Mammary microvascular endothelial cell (primary cell): Measurements from ENCODE around the gene SCARB1. TPM values are rescaled to one million over a fixed set of nuclear protein-coding genes. Genes with fewer than 3 reads are reported as not detected.

ENCODE experiments used
- total RNA-seq: library from RNA; depleted of rRNA; stranded (reverse); fragments of >200 nt; gene quantifications from 2 replicates; pipeline ENCODE4 v1.2.3, GENCODE V29; 2015

SCARB1 gene
- 47.4 and 50.2 TPM in 2 replicates for total RNA-seq

GRCh38 chr12:124863416-124864325, at the start of gene SCARB1:
SCARB1 (minus strand) TSS chr12:124863864; CDS start chr12:124863720, 144 bp downstream.

Other genes starting within 250 kb of the SCARB1 start
- 1,375 and 1,442 TPM in 2 replicates for gene UBC, start 50.8 kb upstream of the SCARB1 start, total RNA-seq
- gene DHX37, start 125.3 kb upstream of the SCARB1 start, total RNA-seq, result 20.2 and 23.2 TPM in 2 replicates
- gene BRI3BP, start 129.8 kb upstream of the SCARB1 start, total RNA-seq, result 5.2 and 6.9 TPM in 2 replicates
- gene AACS, start 201.6 kb upstream of the SCARB1 start, total RNA-seq, result 24.1 and 24.5 TPM in 2 replicates